Activated CD8-positive, alpha-beta T cell treated with anti-CD3 and anti-CD28 coated beads for 36 hours (primary cell): Measurements from ENCODE around the gene GGTLC3. TPM values are rescaled to one million over a fixed set of nuclear protein-coding genes. Genes with fewer than 3 reads are reported as not detected.

Source experiments
- total RNA-seq, 2 experiments: library from RNA; stranded (reverse); gene quantifications; one replicate each; pipeline ENCODE4 v1.2.3, GENCODE V29; 2021

The GGTLC3 gene
- total RNA-seq, 2 experiments from 2014 or later = not detected

Other genes with a start within 250 kb of the GGTLC3 start
- 1 to 10 TPM; 1.2 to 2.1 TPM for gene TMEM191B, start 9.6 kb upstream of the GGTLC3 start, total RNA-seq
- under 1 TPM; 0.34 to 0.49 TPM for gene RIMBP3, start 93.8 kb upstream of the GGTLC3 start, total RNA-seq